SKM-1 treated with dmso at 0.1 percent for 144 hours (cell line): ENCODE results near the gene NBPF3.
A peak's percentile ranks its signal among the peaks of the same experiment; 100 is the strongest.

Experiments used
- DNase-seq: peaks from one replicate; lab custom pipeline; 2025; ENCODE audit not compliant: unreplicated experiment; lab: John Stamatoyannopoulos, UW

NBPF3 gene

GRCh38 chr1:21492356-21492625 is 52.4 kb downstream of the NBPF3 start:
- DNase-seq = no peak

- no peak for DNase-seq
Measured at GRCh38 chr1:21494196-21494595, 54.3 kb downstream of the NBPF3 start.

GRCh38 chr1:21495225-21495820 is 55.4 kb downstream of the NBPF3 start:
- DNase-seq = no peak

- DNase-seq = no peak
Measured at GRCh38 chr1:21496063-21496462, 56.1 kb downstream of the NBPF3 start.

GRCh38 chr1:21496886-21497285 is 56.9 kb downstream of the NBPF3 start:
- no peak for DNase-seq

DNA sequence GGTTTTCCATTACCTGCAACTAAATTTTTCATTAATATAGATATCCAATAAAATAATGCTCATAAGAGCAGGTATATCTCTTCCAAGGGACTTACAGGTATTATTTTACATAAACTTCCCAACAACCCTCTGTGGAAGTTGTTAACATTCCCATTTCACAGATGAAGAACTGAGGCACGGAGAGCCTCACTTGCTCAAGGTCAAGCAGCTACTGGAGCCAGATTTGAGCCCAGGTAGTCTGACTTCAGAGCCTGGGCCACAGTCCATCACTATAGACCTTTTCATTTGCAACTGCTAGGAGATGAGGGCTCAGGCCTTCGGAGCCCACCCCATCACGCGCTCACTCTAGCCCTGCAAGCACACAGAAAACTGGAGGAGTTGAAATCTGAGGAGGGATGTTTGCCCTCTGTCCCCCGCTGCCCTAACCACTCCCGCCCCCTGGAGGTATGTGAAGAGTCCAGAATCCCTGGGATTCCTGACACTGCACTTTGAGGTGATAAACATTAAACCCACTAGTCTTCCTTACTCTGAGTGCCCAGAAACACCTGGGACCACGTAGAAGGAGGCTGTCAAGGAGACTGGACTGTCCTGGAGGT is 57.6 kb downstream of the NBPF3 start:
- DNase-seq = no peak

- no peak for DNase-seq
Measured at GRCh38 chr1:21499283-21499950, 59.5 kb downstream of the NBPF3 start.

- no peak for DNase-seq
Measured at GRCh38 chr1:21503706-21504377, 63.9 kb downstream of the NBPF3 start.

DNA sequence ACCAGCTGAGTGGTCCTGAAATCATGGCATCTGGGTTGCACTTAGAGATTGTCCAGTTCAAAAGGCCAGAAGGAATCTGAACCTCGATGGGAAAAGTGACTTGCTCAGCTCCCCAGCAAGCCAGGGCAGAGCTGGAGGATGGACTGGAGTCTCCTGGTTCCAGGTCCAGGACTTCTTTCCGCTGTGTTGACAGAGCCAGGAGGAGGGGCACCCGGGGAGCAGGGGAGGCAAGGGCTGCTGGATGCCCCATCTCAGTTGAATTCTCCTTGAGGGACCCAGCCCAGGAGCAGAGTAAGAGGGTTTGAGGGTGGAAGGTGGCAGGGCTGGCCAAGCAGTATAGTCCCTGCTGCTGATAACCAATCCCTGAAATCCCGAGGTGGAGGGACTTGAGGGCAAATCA is 66.9 kb downstream of the NBPF3 start:
- no peak for DNase-seq

GRCh38 chr1:21507511-21508270 is 67.8 kb downstream of the NBPF3 start:
- no peak for DNase-seq

GRCh38 chr1:21508580-21509350 is 68.8 kb downstream of the NBPF3 start:
- peak; percentile 12 for DNase-seq

DNA sequence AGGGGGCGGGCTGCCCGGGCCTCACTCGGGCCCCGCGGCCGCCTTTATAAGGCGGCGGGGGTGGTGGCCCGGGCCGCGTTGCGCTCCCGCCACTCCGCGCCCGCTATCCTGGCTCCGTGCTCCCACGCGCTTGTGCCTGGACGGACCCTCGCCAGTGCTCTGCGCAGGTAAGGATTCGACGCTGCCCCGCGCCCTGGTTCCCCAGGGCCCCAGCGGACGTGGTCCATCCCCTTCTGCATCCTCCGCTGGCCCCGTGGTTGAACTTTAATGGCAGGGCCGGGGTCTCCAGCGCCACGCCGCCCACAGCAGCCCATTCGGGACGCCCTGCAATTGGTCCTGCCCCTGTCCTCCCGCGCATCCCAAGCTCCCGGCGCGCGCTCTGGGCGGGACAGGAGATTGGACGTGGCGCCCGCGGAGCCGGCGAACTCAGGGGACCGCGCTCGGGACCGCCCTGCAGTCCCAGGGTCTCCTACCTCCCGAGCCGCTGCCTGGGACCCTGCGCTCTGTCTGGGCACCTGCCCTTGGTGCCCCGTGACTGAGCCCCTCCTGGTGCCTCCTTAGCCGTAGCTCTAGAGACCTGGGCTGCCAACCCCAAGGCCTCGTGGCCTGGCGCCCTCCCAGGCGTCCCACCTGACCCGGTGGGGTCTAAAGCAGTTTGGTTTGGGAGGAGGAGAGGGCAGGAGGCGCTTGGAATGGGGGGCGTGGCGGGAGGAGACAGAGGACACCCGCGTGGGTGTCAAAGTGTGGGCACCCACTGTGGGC is 69.6 kb downstream of the NBPF3 start, which contains the start of gene ALPL:
ALPL (plus strand) TSS at position 73 of the 762 bp plus-strand sequence. CDS start 44,659 bp downstream, outside the sequence.
- no peak for DNase-seq

- DNase-seq = no peak
Measured at GRCh38 chr1:21510113-21510493, 70.2 kb downstream of the NBPF3 start.

DNA sequence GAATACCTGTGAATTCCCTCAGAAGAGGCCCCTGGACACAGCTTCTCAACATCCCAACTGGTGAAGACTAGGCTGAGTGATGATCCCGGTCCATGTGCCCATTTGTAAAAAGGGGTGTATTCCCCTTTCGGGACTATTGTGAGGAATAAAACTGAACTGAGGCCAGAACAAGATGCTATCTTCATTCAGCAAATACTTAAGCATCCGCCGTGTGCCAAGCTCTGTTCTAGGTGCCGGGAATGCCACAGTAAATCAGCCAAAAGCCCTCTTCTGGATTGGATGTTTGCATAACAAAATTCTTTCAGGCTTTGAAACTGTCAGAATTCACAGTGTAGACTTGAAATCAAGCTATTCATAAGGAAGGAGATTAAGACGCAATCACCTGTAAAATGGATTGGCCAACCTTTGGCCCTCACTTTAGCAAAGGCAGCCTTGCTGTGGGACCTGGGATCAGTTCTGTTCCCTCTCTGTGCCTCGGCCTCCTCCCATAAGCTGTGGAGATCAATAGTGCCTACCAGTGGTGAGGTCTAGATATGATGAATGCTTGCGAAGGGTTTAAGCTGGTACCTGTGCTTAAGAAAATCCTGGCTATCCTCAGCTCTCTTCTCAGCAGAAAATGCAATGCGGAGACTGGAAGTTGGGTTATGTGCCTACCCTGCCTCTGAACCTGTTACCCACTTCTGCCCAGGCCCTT is 71.1 kb downstream of the NBPF3 start:
- no peak for DNase-seq

DNA sequence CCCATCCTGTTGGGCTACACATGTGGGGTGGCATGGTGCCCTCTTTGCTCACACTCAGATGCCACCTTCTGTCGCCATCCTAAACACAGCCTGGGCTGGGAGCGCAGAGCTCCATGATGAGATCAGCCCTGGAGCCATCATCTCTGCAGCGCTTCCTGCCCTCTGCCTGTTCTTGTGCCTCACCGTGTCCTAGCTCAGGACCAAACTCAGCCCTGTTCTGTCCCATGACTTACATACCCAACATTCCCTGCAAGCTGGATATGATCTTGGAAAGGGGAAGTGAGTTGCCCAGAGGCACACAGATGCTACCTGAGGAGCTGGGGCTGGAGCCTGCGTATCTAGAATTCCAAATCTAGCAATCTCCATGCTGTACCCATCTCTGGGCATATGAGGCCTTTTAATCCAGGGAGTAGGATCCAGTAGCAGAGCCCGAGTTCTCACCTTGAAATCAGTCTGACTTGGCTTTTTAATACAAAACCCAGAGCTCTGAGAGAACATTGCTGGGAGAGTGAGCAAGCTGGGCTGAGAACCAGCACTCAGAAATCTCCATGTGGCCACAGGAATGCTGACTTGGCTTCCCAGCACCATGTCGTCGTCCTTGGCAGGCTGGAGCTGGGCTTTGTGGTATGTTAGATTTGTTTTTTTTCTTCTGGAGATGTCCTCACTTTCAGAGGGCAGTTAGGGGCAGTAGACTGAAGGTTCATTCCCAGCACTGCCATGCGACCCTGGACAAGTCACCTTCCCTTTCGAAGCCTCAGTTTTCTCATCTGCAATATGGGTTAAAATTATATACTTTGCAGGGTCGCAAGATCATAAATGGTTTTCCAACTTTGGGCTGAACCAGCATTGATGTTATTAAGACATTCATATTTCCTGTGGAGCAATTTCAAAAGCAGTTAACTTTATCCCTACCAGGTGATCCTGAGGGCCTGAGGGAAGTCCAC is 71.9 kb downstream of the NBPF3 start:
- no peak for DNase-seq

GRCh38 chr1:21514245-21514644 is 74.3 kb downstream of the NBPF3 start:
- DNase-seq = no peak

DNA sequence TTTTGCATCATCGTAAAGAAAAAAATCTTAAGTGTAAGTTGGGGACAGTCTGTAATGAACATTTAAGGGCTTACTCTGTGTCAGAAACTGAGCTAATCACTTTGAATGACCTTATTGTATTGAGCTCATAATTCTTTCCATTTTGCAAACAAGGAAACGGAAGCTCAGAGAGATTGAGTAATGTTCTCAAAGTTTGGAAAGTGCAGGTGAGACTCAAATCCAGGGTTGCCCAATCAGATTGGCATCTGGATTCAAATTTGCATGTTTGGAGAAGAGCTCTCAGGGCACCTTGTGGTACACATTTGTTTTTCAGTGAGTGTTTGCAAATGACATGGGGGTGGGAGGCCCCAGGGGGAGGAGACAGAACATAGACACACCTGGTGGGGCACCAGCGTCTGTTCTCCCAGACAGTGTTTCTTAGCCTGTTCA is 77.2 kb downstream of the NBPF3 start:
- no peak for DNase-seq
